ENCODE data around the gene TCP11L2. TPM values are rescaled to one million over a fixed set of nuclear protein-coding genes. Genes with fewer than 3 reads are reported as not detected.
"Not testable (repeated sequence)": the region's sequence is repeated elsewhere in the genome, so short reads cannot be mapped to it uniquely, and the experiment has no call there.

TCP11L2 gene
- polyA plus RNA-seq, 1 donor: 11.3 TPM

DNA sequence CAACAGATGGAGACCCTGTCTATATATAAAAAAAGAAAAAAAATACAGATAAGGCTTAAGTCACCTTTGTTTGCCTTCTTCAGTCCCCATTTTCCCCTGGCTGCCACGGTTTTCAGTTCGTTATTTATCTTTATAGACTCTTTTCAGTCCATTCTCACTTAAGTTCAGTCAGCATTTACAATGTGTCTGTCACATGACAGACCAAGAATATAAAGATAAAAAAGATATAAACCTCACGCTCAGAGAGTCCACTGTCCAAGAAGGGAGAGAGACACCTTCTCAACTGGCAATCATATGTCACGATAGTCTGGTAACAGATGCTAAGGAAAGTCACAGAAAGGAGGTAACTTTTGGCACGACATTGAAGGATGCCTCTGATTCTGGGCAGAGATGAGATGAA is 41.6 kb downstream of the TCP11L2 start:
- no peak for DNase-seq

GRCh38 chr12:106345746-106346145 is 43.2 kb downstream of the TCP11L2 start:
- no peak for DNase-seq

GRCh38 chr12:106348411-106348810 is 45.9 kb downstream of the TCP11L2 start:
- DNase-seq: no peak

GRCh38 chr12:106353175-106353574 is 50.6 kb downstream of the TCP11L2 start:
- DNase-seq: no peak

- DNase-seq: peak; percentile 96
Observed at GRCh38 chr12:106357549-106358395, 55.2 kb downstream of the TCP11L2 start, which contains the start of gene POLR3B. TSS of gene POLR3B (plus strand) at chr12:106357748. CDS start at chr12:106357880, 132 bp downstream.

GRCh38 chr12:106358396-106359241 is 56.1 kb downstream of the TCP11L2 start:
- DNase-seq: no peak

GRCh38 chr12:106359646-106360399 is 57.3 kb downstream of the TCP11L2 start:
- no peak for DNase-seq

DNA sequence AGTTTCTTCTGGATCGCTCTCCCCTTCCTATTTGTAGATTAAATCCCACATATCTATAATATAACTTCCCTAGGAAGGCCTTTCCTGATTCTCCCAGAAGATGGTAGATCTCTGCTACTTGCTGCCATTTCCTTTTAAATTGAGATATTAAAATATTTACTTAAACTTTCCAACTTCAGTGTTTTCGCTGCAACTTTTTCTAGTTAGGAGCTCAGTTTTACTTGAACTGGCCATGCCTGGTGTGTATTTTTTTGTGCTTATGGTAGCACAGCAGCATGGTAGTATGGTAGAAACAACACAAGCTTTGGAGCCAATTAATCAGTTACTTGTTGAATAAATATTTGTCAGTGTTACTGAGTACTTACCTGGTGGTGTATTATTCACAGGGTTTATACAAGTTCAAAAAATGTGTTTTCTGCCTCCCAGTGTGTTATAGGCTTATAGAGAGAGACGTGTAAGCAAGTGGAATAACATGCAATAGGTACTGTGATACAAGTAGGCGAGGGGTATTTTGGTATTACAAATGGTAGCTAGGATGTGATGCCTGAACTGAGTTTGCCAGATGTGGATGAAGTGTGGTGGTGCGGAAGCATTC is 58.0 kb downstream of the TCP11L2 start:
- DNase-seq: no peak

DNA sequence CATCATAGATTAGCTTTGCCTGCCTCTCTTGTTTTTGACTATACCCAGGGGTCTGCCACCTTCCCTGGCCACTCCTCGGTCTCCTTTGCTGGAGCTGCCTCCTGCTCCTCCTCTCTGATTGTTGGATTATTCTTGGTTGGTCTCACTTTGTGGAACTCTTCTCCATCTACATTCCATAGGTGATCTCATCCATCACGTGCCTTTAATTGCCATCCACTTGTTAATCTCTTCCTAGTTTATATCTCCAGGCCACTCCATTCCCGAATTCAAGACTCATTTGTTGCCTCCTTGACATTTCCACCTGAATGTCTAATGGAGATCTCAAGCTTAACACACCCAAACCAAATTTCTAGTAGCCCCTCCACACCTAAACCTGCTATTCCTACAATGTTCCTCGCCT is 60.4 kb downstream of the TCP11L2 start:
- no peak for DNase-seq

DNA sequence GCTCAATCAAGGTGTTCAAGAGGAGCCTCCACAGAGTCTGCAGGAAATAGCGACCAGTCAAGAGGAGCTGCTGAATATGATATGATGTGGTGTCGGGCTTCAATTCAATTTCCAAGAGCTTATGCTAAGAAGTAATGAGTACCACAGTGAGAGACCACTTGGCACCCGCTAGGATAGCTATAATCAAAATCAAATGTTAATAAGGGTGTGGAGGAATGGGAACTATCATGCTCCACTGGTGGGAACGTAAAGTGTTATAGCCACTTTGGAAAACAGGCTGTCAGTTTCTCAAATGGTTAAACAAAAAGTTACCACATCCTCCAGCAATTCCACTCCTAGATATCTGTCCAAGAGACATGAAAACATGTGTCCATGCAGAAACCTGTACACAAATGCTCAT is 61.7 kb downstream of the TCP11L2 start:
- no peak for DNase-seq

GRCh38 chr12:106369624-106370346 is 67.3 kb downstream of the TCP11L2 start:
- no peak for DNase-seq

- no peak for DNase-seq
Observed at GRCh38 chr12:106378788-106379187, 76.3 kb downstream of the TCP11L2 start.

DNA sequence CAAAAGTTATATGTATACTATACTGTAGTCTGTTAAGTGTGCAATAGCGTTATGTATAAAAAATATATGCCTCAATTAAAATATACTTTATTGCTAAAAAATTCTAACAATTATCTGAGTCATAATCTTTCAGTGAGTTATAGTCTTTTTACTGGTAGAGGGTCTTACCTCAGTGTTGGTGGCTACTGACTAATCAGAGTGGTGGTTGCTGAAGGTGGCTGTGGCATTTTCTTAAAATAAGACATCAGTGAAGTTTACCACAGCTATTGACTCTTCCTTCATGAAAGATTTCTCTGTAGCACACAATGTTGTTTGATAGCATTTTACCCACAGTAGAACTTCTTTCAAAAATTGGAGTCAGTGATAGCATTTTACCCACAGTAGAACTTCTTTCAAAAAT is 78.4 kb downstream of the TCP11L2 start:
- no peak for DNase-seq

- not testable (repeated sequence) for DNase-seq
Observed at GRCh38 chr12:106381866-106382265, 79.3 kb downstream of the TCP11L2 start.

- DNase-seq: no peak
Observed at GRCh38 chr12:106386813-106387535, 84.4 kb downstream of the TCP11L2 start.

DNA sequence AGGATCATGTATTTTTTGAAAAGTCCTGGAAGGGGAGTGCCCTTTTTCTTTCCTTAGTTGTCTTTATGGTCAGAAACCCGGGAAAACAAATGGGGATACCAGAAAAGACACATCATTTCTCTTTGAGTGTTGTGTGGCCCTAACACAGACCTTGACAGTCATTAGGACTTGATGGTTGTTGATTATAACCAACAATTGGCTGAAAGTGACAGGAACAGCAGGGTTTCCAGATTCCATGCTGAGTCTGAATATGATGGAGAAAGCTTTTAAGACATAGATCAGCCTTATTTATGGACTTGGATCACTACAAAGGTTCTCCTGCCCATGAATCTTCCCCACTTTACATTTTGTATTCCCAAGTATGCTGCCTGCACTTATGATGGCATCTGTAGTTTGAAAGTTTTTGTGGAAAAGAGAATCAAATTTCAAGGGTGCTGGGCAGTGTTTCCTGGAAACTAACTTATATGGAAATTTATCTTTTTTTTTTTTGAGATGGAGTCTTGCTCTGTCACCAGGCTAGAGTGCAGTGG is 85.4 kb downstream of the TCP11L2 start:
- DNase-seq: no peak

DNA sequence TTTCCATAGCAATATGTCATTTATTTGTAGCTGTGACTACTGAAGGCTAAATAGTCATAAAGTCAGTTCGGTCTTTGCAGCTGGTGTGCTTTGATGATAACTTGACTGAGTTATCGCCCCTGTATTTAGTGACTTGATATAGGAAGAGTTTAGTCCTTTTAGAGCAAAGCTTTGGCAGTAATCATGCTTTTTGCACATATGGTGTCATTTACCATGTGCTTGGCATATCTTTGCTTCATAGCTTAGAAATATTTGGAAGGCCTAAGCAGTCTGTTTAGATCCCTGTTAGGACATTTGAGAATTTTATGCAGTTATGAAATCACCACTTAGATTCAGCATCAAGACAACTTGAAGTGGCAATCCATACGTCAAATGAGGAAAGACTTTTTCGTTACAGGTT is 86.6 kb downstream of the TCP11L2 start:
- DNase-seq: peak; percentile 14

- DNase-seq: no peak
Observed at GRCh38 chr12:106392759-106393158, 90.2 kb downstream of the TCP11L2 start.
